OCI-LY1 (cell line): ENCODE measurements around the gene CSPG5.

Experiments
- EZH2 ChIP-seq: fragments of 200-600 bp; sonication (generic), shearing (Covaris generic); IDR thresholded peaks from 2 replicates; pipeline ENCODE4 v1.8.0; 2017; ENCODE audit warnings: borderline replicate concordance, mixed run types, mild to moderate bottlenecking, antibody characterized with exemption, low read length, moderate library complexity, mixed read lengths
- TF ChIP-seq, protein P1 (sequence below): fragments of 200-600 bp; sonication (generic), shearing (Covaris generic); IDR thresholded peaks from 2 replicates; pipeline ENCODE4 v1.5.1; 2017; ENCODE audit warnings: mild to moderate bottlenecking, antibody characterized with exemption, low read length, moderate library complexity, mixed read lengths

DNA sequence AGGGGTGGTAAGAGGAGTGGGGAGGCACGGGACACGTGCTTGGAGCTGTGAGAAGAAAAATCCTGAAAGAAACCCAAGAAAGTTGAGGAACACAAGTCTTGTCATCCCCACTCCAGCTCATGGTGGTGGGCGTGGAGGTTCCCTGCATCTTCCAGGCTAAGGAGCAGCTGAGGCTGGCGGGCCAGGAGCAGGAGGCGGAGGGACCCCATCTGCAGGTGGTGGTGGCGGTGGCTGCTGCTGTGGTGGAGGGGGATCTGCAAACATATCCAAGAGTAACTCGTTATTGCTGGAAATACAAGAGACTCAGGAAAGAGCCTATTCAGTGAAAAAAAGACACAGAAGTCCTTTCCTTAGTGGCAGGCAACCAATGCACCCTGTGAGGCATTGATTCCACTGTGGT is 9.4 kb upstream of the CSPG5 start:
- TF ChIP-seq, protein P1, sequence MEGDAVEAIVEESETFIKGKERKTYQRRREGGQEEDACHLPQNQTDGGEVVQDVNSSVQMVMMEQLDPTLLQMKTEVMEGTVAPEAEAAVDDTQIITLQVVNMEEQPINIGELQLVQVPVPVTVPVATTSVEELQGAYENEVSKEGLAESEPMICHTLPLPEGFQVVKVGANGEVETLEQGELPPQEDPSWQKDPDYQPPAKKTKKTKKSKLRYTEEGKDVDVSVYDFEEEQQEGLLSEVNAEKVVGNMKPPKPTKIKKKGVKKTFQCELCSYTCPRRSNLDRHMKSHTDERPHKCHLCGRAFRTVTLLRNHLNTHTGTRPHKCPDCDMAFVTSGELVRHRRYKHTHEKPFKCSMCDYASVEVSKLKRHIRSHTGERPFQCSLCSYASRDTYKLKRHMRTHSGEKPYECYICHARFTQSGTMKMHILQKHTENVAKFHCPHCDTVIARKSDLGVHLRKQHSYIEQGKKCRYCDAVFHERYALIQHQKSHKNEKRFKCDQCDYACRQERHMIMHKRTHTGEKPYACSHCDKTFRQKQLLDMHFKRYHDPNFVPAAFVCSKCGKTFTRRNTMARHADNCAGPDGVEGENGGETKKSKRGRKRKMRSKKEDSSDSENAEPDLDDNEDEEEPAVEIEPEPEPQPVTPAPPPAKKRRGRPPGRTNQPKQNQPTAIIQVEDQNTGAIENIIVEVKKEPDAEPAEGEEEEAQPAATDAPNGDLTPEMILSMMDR, result no peak
- TF ChIP-seq EZH2, result no peak
